ENCODE results near the gene AGBL5. TPM values are rescaled to one million over a fixed set of nuclear protein-coding genes. Genes with fewer than 3 reads are reported as not detected.
A peak's percentile ranks its signal among the peaks of the same experiment; 100 is the strongest.

Gene AGBL5
- total and polyA plus RNA-seq, 4 donors = 11.5 to 16.7 (median 14.6) TPM

- H3K27me3 ChIP-seq (ENCODE audit: control insufficient read depth in 1 of 2, insufficient read depth in 2 of 2, low read length in 1 of 2) = no peaks in the 10 kb centered on the region
- H3K36me3 ChIP-seq (ENCODE audit: control insufficient read depth in 1 of 2, insufficient read depth in 2 of 2, low read length in 1 of 2) = peaks cover 0 to 3% of the 10 kb centered on the region in 2 donors
- H3K27ac ChIP-seq (ENCODE audit: low read depth in 1 of 2, low read length in 2 of 2) = no peak overlapping the region
- intact Hi-C loops (cut with DNase I) = loop anchor here in 1 of 2 donors (2.0 to 5.0 kb wide), 2 partner anchors 17 to 34 kb away; partner anchors contain the start of genes KHK and OST4
- DNase-seq = no peak
- no peak for ATAC-seq (ENCODE audit: low FRiP score)
- no peak overlapping the region for H3K4me3 ChIP-seq (ENCODE audit: low read length in 2 of 2)
- no peaks in the 10 kb centered on the region for H3K4me1 ChIP-seq (ENCODE audit: control insufficient read depth in 1 of 2, insufficient read depth in 2 of 2, low read length in 2 of 2)
- WGBS, 2 donors = 88 to 93% methylated on average over 8 of the region's 8 CpGs
- no peaks in the 10 kb centered on the region for H3K9me3 ChIP-seq (ENCODE audit: control insufficient read depth, low read length)
Measured at GRCh38 chr2:27053776-27054175, 2.3 kb downstream of the AGBL5 start.

- H3K27me3 ChIP-seq (ENCODE audit: control insufficient read depth in 1 of 2, insufficient read depth in 2 of 2, low read length in 1 of 2) = no peaks in the 10 kb centered on the region
- peaks cover 0 to 3% of the 10 kb centered on the region in 2 donors for H3K36me3 ChIP-seq (ENCODE audit: control insufficient read depth in 1 of 2, insufficient read depth in 2 of 2, low read length in 1 of 2)
- H3K9me3 ChIP-seq (ENCODE audit: control insufficient read depth, low read length) = no peaks in the 10 kb centered on the region
- H3K4me1 ChIP-seq (ENCODE audit: control insufficient read depth in 1 of 2, insufficient read depth in 2 of 2, low read length in 2 of 2) = no peaks in the 10 kb centered on the region
- DNase-seq (no peak), ATAC-seq (ENCODE audit: low FRiP score) (no peak)
- intact Hi-C loops (cut with DNase I) = loop anchor here in 1 of 2 donors (5.0 kb wide), 1 partner anchor 33 kb away; the partner anchor contains the start of gene KHK
- WGBS, 2 donors = 94 to 95% methylated on average over 11 of the region's 11 CpGs
- H3K4me3 ChIP-seq (ENCODE audit: low read length in 2 of 2) = no peak overlapping the region
- H3K27ac ChIP-seq (ENCODE audit: low read depth in 1 of 2, low read length in 2 of 2) = no peak overlapping the region
Measured at GRCh38 chr2:27054721-27055120, 3.3 kb downstream of the AGBL5 start.

GRCh38 chr2:27057184-27057583 is 5.7 kb downstream of the AGBL5 start:
- DNase-seq = no peak
- Histone ChIP-seq H3K4me3 (ENCODE audit: low read length in 2 of 2) (no peak overlapping the region), H3K36me3 (ENCODE audit: control insufficient read depth in 1 of 2, insufficient read depth in 2 of 2, low read length in 1 of 2) (peaks cover 0 to 3% of the 10 kb centered on the region in 2 donors), H3K27me3 (ENCODE audit: control insufficient read depth in 1 of 2, insufficient read depth in 2 of 2, low read length in 1 of 2) (no peaks in the 10 kb centered on the region), H3K4me1 (ENCODE audit: control insufficient read depth in 1 of 2, insufficient read depth in 2 of 2, low read length in 2 of 2) (no peaks in the 10 kb centered on the region), H3K9me3 (ENCODE audit: control insufficient read depth, low read length) (no peaks in the 10 kb centered on the region), H3K27ac (ENCODE audit: low read depth in 1 of 2, low read length in 2 of 2) (no peak overlapping the region)
- intact Hi-C loops (cut with DNase I) = no loop called here
- no peak for ATAC-seq (ENCODE audit: low FRiP score)
- WGBS, 2 donors = 85 to 87% methylated on average over 6 of the region's 6 CpGs

- intact Hi-C loops (cut with DNase I) = no loop called here
- WGBS, 2 donors = 88 to 89% methylated on average over 10 of the region's 10 CpGs
Measured at GRCh38 chr2:27058210-27058609, 6.7 kb downstream of the AGBL5 start.

GRCh38 chr2:27059141-27059820 is 7.8 kb downstream of the AGBL5 start:
- no peak overlapping the region for H3K4me3 ChIP-seq (ENCODE audit: low read length in 2 of 2)
- intact Hi-C loops (cut with DNase I) = no loop called here
- ATAC-seq (ENCODE audit: low FRiP score) (no peak), DNase-seq (no peak)
- no peaks in the 10 kb centered on the region for H3K27me3 ChIP-seq (ENCODE audit: control insufficient read depth in 1 of 2, insufficient read depth in 2 of 2, low read length in 1 of 2)
- WGBS, 2 donors = 80 to 82% methylated on average over 15 of the region's 15 CpGs
- H3K4me1 ChIP-seq (ENCODE audit: control insufficient read depth in 1 of 2, insufficient read depth in 2 of 2, low read length in 2 of 2) = no peaks in the 10 kb centered on the region
- H3K27ac ChIP-seq (ENCODE audit: low read depth in 1 of 2, low read length in 2 of 2) = no peak overlapping the region
- H3K9me3 ChIP-seq (ENCODE audit: control insufficient read depth, low read length) = no peaks in the 10 kb centered on the region
- H3K36me3 ChIP-seq (ENCODE audit: control insufficient read depth in 1 of 2, insufficient read depth in 2 of 2, low read length in 1 of 2) = peaks cover 0 to 3% of the 10 kb centered on the region in 2 donors

More at GRCh38 chr2:27058210-27058609, 6.7 kb downstream of the AGBL5 start:
- Histone ChIP-seq H3K4me3 (ENCODE audit: low read length in 2 of 2) (no peak overlapping the region), H3K9me3 (ENCODE audit: control insufficient read depth, low read length) (no peaks in the 10 kb centered on the region), H3K4me1 (ENCODE audit: control insufficient read depth in 1 of 2, insufficient read depth in 2 of 2, low read length in 2 of 2) (no peaks in the 10 kb centered on the region), H3K27me3 (ENCODE audit: control insufficient read depth in 1 of 2, insufficient read depth in 2 of 2, low read length in 1 of 2) (no peaks in the 10 kb centered on the region), H3K36me3 (ENCODE audit: control insufficient read depth in 1 of 2, insufficient read depth in 2 of 2, low read length in 1 of 2) (peaks cover 0 to 3% of the 10 kb centered on the region in 2 donors), H3K27ac (ENCODE audit: low read depth in 1 of 2, low read length in 2 of 2) (no peak overlapping the region)
- DNase-seq = no peak
- ATAC-seq (ENCODE audit: low FRiP score) = no peak

GRCh38 chr2:27060323-27060722 is 8.9 kb downstream of the AGBL5 start:
- Histone ChIP-seq H3K27ac (ENCODE audit: low read depth in 1 of 2, low read length in 2 of 2) (no peak overlapping the region), H3K9me3 (ENCODE audit: control insufficient read depth, low read length) (no peaks in the 10 kb centered on the region), H3K27me3 (ENCODE audit: control insufficient read depth in 1 of 2, insufficient read depth in 2 of 2, low read length in 1 of 2) (no peaks in the 10 kb centered on the region), H3K4me3 (ENCODE audit: low read length in 2 of 2) (no peak overlapping the region), H3K4me1 (ENCODE audit: control insufficient read depth in 1 of 2, insufficient read depth in 2 of 2, low read length in 2 of 2) (no peaks in the 10 kb centered on the region), H3K36me3 (ENCODE audit: control insufficient read depth in 1 of 2, insufficient read depth in 2 of 2, low read length in 1 of 2) (peaks cover 0 to 3% of the 10 kb centered on the region in 2 donors)
- intact Hi-C loops (cut with DNase I) = no loop called here
- WGBS, 2 donors = 89 to 90% methylated on average over 3 of the region's 3 CpGs
- ATAC-seq (ENCODE audit: low FRiP score) = peak; percentile 29
- no peak for DNase-seq

DNA sequence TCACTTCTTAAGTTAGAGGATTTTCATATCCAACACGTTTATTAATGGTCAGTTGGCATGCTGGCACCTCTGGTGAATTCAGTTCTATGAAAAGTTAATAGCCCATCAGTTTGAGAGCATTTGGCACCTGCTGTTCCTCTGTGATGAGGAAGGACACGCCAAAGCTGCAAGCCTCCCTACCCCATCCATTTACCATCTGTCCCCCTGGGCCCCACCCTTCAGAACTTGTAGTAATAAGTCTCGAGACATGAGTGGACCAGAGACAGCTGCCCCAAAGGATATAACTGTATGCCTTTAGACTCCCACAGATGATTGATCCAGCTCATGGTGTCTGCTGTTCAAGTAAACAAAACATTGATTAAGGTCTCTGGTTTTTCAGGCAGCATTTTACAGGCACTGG is 13.7 kb downstream of the AGBL5 start:
- no peak for DNase-seq
- Histone ChIP-seq H3K36me3 (ENCODE audit: control insufficient read depth in 1 of 2, insufficient read depth in 2 of 2, low read length in 1 of 2) (no peaks in the 10 kb centered on the region), H3K4me3 (ENCODE audit: low read length in 2 of 2) (no peak overlapping the region), H3K27ac (ENCODE audit: low read depth in 1 of 2, low read length in 2 of 2) (no peak overlapping the region), H3K4me1 (ENCODE audit: control insufficient read depth in 1 of 2, insufficient read depth in 2 of 2, low read length in 2 of 2) (no peaks in the 10 kb centered on the region), H3K27me3 (ENCODE audit: control insufficient read depth in 1 of 2, insufficient read depth in 2 of 2, low read length in 1 of 2) (no peaks in the 10 kb centered on the region), H3K9me3 (ENCODE audit: control insufficient read depth, low read length) (no peaks in the 10 kb centered on the region)
- no peak for ATAC-seq (ENCODE audit: low FRiP score)
- intact Hi-C loops (cut with DNase I) = no loop called here
- WGBS, 2 donors = 73 to 81% methylated on average over 3 of the region's 3 CpGs

DNA sequence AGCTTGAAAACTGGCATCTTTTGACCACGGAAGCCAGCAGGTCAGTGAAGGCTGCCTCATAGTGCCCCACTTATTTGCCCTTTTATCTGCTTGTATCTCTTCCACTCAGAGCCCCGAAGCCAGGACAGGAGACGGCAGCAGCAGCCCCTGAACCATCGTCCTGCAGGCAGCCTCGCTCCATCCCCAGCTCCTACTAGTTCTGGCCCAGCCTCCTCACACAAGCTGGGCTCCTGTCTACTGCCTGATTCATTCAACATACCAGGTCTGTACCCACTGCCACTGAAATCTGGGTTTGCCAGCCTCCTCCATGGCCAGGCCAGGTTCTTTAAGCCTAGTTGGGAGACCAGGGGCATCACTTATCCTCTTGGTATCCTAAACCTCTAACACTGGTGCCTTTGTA is 15.9 kb downstream of the AGBL5 start:
- Histone ChIP-seq H3K9me3 (ENCODE audit: control insufficient read depth, low read length) (no peaks in the 10 kb centered on the region), H3K4me3 (ENCODE audit: low read length in 2 of 2) (no peak overlapping the region), H3K27me3 (ENCODE audit: control insufficient read depth in 1 of 2, insufficient read depth in 2 of 2, low read length in 1 of 2) (no peaks in the 10 kb centered on the region), H3K27ac (ENCODE audit: low read depth in 1 of 2, low read length in 2 of 2) (no peak overlapping the region), H3K36me3 (ENCODE audit: control insufficient read depth in 1 of 2, insufficient read depth in 2 of 2, low read length in 1 of 2) (no peaks in the 10 kb centered on the region), H3K4me1 (ENCODE audit: control insufficient read depth in 1 of 2, insufficient read depth in 2 of 2, low read length in 2 of 2) (no peaks in the 10 kb centered on the region)
- ATAC-seq (ENCODE audit: low FRiP score) = no peak
- intact Hi-C loops (cut with DNase I) = no loop called here
- 84 to 87% methylated on average over 5 of the region's 5 CpGs for WGBS, 2 donors
- peak in 1 of 2 donors; percentile 45 for DNase-seq

- DNase-seq = no peak
- Histone ChIP-seq H3K27ac (ENCODE audit: low read depth in 1 of 2, low read length in 2 of 2) (no peak overlapping the region), H3K27me3 (ENCODE audit: control insufficient read depth in 1 of 2, insufficient read depth in 2 of 2, low read length in 1 of 2) (no peaks in the 10 kb centered on the region), H3K4me3 (ENCODE audit: low read length in 2 of 2) (no peak overlapping the region), H3K4me1 (ENCODE audit: control insufficient read depth in 1 of 2, insufficient read depth in 2 of 2, low read length in 2 of 2) (no peaks in the 10 kb centered on the region), H3K9me3 (ENCODE audit: control insufficient read depth, low read length) (no peaks in the 10 kb centered on the region), H3K36me3 (ENCODE audit: control insufficient read depth in 1 of 2, insufficient read depth in 2 of 2, low read length in 1 of 2) (no peaks in the 10 kb centered on the region)
- intact Hi-C loops (cut with DNase I) = no loop called here
- whole genome bisulfite sequencing, 2 donors = 90 to 97% methylated on average over 6 of the region's 6 CpGs
- no peak for ATAC-seq (ENCODE audit: low FRiP score)
Measured at GRCh38 chr2:27069436-27069835, 18.0 kb downstream of the AGBL5 start.

Data from aorta (tissue), 5 donors.